ENCODE data around the gene PTPN14. TPM values are rescaled to one million over a fixed set of nuclear protein-coding genes. Genes with fewer than 3 reads are reported as not detected.
"Not testable (repeated sequence)": the region's sequence is repeated elsewhere in the genome, so short reads cannot be mapped to it uniquely, and the experiment has no call there.

Gene PTPN14
- total and polyA plus RNA-seq, 2 experiments from 2014 or later, result 18.7 to 70.2 TPM

DNA sequence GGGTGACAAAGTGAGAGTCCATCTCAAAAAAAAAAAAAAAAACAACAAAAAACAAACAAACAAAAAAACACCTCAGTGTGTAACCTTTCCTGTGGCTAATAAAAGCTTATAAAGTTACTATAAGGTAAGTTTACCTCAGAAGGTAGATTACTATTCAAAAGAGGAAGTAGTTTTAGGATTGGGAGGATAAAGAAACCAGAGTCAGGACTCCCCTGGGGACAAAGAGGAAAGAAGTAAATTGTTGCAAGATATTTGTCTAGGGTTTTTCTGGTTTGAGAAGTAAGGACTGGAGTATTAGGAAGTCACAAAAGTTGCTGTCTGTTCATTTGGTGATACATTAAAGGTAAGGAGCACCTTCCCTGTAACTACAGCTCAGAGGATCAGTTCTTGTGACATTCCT lies 27.8 kb upstream of the PTPN14 start:
- Mint-ChIP-seq H3K36me3 (ENCODE audit: low read depth) (peaks cover 24% of the 10 kb centered on the region), H3K4me3 (no peak overlapping the region), H3K4me1 (peaks cover 16% of the 10 kb centered on the region), H3K9me3 (peaks cover 31% of the 10 kb centered on the region), H3K27me3 (ENCODE audit: insufficient read depth, low read depth, poor library complexity) (peaks cover 5% of the 10 kb centered on the region), H3K27ac (no peak overlapping the region)
- Histone ChIP-seq H3K36me3 (ENCODE audit: insufficient read depth) (peaks cover 14% of the 10 kb centered on the region), H3K4me3 (no peak overlapping the region), H3K9me2 (ENCODE audit: insufficient read depth) (0 out of 2 replicates have a peak, but pooled peaks cover 5% of the 10 kb centered on the region), H3K4me2 (no peak overlapping the region), H2AFZ (no peak overlapping the region), H3K79me2 (replicated peaks; ENCODE audit: insufficient read depth) (no peaks in the 10 kb centered on the region), H3K27me3 (ENCODE audit: insufficient read depth) (no peaks in the 10 kb centered on the region), H3F3A (replicated peaks; ENCODE audit: low read depth) (no peaks in the 10 kb centered on the region), H3K4me1 (ENCODE audit: insufficient read depth) (peaks cover 11% of the 10 kb centered on the region), H4K20me1 (replicated peaks; ENCODE audit: insufficient read depth) (no peaks in the 10 kb centered on the region), H3K27ac (ENCODE audit: low read depth) (no peak overlapping the region)
- no peak for DNase-seq (ENCODE audit: low spot score)
- ATAC-seq, result no peak
- no peak for TF ChIP-seq CTCF (conservative IDR thresholded peaks at IDR 0.05; ENCODE audit: low read depth in 2 of 2)

GRCh38 chr1:214576120-214576519 lies 24.7 kb upstream of the PTPN14 start:
- not testable (repeated sequence) for H3K4me3 Mint-ChIP-seq; H2AFZ ChIP-seq; H3K4me1 Mint-ChIP-seq; H3K4me1 ChIP-seq (ENCODE audit: insufficient read depth); H3K27me3 Mint-ChIP-seq (ENCODE audit: insufficient read depth, low read depth, poor library complexity); H3K9me2 ChIP-seq (ENCODE audit: insufficient read depth); ATAC-seq; H3K27ac Mint-ChIP-seq; H3K27ac ChIP-seq (ENCODE audit: low read depth); H3K4me3 ChIP-seq; H3K4me2 ChIP-seq; H3K27me3 ChIP-seq (ENCODE audit: insufficient read depth); H4K20me1 ChIP-seq (replicated peaks; ENCODE audit: insufficient read depth); H3F3A ChIP-seq (replicated peaks; ENCODE audit: low read depth); DNase-seq (ENCODE audit: low spot score); H3K79me2 ChIP-seq (replicated peaks; ENCODE audit: insufficient read depth)
- H3K36me3 ChIP-seq (ENCODE audit: insufficient read depth), result peaks cover 14% of the 10 kb centered on the region
- H3K36me3 Mint-ChIP-seq (ENCODE audit: low read depth), result peaks cover 24% of the 10 kb centered on the region
- H3K9me3 Mint-ChIP-seq, result peaks cover 31% of the 10 kb centered on the region

DNA sequence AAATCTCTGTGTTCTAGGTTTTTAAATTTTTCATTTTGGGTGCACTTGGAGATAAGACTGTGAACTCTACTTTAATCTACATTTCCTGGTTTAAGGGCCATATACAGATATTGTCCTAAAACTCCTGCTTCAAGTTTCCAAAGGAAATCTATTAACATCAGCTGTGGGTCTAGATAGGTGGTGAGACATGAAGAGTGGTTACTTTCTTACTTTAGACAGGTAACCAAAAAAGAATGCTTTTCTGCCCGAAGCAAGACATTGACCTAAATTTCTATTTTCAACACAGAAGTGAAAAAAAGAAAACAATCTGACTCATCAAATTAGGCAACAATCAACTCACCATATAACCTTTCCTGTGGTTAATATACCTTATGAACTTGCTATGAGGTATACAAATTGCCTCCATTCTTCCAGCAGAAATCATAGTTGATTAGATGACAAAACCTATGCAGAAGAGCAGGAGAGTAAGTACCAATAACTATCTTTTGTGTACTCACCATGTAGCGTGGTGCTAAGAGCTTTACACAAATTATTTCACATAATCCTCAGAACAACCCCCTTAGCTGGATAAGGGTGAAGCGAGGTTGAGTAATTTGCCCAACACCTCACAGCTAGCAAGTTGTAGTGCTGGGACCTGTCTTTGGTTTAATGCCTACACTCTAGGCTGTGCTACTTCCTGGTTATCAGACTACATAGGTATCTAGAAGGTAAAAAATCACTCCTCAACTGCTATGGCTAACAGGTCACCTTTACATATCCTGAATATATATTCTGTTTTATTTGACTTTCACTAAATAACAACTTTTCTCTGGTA lies 23.4 kb upstream of the PTPN14 start:
- H3K4me1 Mint-ChIP-seq, result no peaks in the 10 kb centered on the region; the same call in 2 of the 3 replicates
- Histone ChIP-seq H3K9me2 (ENCODE audit: insufficient read depth) (peaks cover 5% of the 10 kb centered on the region; the same call in 1 of the 2 replicates), H3K79me2 (replicated peaks; ENCODE audit: insufficient read depth) (no peaks in the 10 kb centered on the region), H2AFZ (no peak overlapping the region), H4K20me1 (replicated peaks; ENCODE audit: insufficient read depth) (no peaks in the 10 kb centered on the region), H3K4me2 (no peak overlapping the region), H3K4me3 (no peak overlapping the region), H3K27ac (ENCODE audit: low read depth) (no peak overlapping the region), H3F3A (replicated peaks; ENCODE audit: low read depth) (no peaks in the 10 kb centered on the region), H3K36me3 (ENCODE audit: insufficient read depth) (peaks cover 14% of the 10 kb centered on the region), H3K27me3 (ENCODE audit: insufficient read depth) (no peaks in the 10 kb centered on the region), H3K4me1 (ENCODE audit: insufficient read depth) (peaks cover 5% of the 10 kb centered on the region; the same call in 1 of the 2 replicates)
- H3K27me3 Mint-ChIP-seq (ENCODE audit: insufficient read depth, low read depth, poor library complexity), result peaks cover 7% of the 10 kb centered on the region
- H3K36me3 Mint-ChIP-seq (ENCODE audit: low read depth), result peaks cover 24% of the 10 kb centered on the region
- ATAC-seq (no peak), DNase-seq (ENCODE audit: low spot score) (no peak)
- no peak overlapping the region for H3K4me3 Mint-ChIP-seq
- H3K9me3 Mint-ChIP-seq, result peaks cover 31% of the 10 kb centered on the region
- H3K27ac Mint-ChIP-seq, result no peak overlapping the region
- TF ChIP-seq EZH2phosphoT487 (IDR thresholded peaks at IDR 0.05; ENCODE audit: unreplicated experiment) (no peak), NANOG (IDR thresholded peaks at IDR 0.05; ENCODE audit: borderline replicate concordance) (no peak), STAT1 (IDR thresholded peaks at IDR 0.05; ENCODE audit: unreplicated experiment) (no peak), CTCF (conservative IDR thresholded peaks at IDR 0.05; ENCODE audit: low read depth in 2 of 2) (no peak), JUNB (IDR thresholded peaks at IDR 0.05; ENCODE audit: unreplicated experiment) (no peak)
- TF ChIP-seq, protein P1, sequence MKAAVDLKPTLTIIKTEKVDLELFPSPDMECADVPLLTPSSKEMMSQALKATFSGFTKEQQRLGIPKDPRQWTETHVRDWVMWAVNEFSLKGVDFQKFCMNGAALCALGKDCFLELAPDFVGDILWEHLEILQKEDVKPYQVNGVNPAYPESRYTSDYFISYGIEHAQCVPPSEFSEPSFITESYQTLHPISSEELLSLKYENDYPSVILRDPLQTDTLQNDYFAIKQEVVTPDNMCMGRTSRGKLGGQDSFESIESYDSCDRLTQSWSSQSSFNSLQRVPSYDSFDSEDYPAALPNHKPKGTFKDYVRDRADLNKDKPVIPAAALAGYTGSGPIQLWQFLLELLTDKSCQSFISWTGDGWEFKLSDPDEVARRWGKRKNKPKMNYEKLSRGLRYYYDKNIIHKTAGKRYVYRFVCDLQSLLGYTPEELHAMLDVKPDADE (IDR thresholded peaks at IDR 0.05), result no peak

All from GM23338 (cell line).